NCI-H1105 treated with DMSO at 0.1 percent for 48 hours (cell line): ENCODE measurements around the gene PBX4.
A peak's percentile ranks its signal among the peaks of the same experiment; 100 is the strongest.

Experiments
- DNase-seq: peaks from one replicate; lab custom pipeline; 2025; lab: John Stamatoyannopoulos, UW

PBX4 gene

DNA sequence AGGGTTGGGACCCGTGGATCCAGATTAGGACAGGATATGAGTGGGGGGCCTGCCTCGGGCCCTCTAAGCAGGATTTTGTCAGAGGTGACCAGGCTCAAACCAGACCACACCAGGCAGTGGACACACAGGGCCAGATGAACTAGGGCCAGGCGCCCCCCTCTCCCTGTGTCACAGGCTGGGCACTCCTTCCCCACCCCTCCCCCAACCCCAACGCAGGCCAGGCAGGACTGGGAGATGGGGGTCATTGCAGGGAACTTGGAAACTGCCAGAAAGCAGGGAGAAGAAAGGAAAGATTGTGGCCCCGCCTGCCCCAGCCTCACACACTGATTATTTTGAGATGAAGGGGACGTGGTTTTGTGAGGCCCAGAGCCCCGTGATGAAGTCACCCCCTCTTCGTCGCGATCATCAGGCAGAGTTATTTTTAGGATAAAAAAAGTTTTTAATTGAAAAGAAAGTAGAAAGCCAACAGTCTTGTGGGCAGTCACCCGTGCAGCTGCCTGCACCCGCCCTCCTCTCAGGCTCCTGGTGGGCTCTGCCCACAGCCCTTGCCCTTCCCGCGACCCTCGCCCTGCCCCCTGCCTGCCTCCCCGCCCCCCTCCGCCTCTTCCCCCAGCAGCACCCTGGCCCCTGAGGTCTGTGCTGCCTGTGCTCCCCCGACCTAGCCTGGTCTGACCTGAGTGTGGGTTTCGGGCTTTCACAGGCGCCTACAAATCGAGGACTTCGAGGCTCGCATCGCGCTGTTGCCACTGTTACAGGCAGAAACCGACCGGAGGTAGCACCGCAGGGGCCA lies 91.7 kb downstream of the PBX4 start:
- no peak for DNase-seq

- no peak for DNase-seq
Observed at GRCh38 chr19:19525611-19526380, 92.7 kb downstream of the PBX4 start.

GRCh38 chr19:19524053-19524452 lies 94.4 kb downstream of the PBX4 start:
- no peak for DNase-seq

DNA sequence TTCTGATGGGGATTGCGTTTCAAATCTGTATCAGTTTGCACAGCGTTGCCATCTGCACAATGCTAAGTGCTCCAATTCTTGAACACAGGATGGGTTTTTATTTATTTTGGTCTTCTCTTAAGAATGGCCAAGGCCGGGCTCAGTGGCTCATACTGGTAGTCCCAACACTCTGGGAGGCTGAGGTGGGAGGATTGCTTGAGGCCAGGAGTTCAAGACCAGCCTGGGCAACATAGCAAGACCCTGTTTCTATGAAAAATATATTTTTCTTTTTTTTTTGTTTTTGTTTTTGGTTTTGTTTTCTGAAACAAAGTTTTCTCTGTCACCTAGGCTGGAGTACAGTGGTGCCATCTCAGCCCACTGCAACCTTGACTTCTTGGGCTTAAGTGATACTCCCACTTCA lies 95.3 kb downstream of the PBX4 start:
- no peak for DNase-seq

DNA sequence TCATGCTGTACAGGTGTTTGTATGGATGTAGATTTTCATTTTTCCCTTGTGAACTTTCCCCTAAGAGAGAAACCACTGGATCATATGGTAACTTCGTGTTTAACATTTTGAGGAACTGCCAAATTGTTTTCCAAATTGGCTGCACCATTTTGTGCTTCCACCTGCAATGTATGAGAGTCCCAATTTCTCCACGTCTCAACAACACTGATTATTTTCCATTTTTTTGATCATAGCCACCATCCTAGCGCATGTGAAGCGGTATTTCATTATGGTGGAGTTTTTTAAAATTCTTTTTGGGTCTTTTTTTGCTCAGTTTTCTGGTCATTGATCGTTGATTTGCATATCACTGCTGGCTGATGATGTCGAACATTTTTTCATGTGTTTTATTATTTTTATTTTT lies 97.5 kb downstream of the PBX4 start:
- DNase-seq = no peak

GRCh38 chr19:19517235-19517619 lies 101.3 kb downstream of the PBX4 start:
- no peak for DNase-seq

DNA sequence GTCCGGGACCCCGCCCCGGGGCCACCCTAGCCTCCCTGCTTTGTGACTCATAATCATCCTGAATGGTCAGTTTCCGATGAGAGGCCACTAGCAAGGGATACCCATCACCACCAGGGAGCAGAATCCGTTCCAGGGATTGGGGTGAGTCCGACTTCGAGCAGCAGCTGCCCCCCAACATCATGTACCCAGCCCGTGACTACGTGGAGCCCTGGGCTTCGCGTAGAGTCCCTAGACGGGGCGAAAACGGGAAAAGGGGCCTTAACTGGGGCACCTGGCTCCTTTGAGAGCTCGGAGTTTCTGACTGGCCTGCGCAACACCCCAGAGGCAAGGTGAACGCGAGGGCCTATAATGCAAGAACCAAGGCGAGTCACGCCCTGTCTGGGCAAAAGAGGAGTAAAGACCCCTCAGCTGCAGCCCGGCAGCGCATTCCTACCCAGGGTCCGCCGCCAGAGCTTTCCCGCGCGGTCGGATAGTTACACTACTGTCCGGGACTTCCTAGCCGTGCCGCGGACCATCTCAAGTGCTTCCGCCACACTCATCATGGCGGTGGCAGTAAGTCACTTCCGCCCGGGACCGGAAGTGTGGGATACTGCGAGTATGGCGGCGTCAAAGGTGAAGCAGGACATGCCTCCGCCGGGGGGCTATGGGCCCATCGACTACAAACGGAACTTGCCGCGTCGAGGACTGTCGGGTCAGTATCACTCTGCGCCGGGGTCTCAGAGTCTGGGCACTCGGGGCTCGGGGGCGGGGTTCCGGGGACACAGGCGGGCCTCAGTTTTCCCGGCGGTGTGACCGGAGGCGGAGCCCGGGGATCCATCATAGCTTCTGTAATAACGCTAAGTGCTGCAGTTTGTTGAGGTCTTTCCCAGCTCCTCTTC lies 102.6 kb downstream of the PBX4 start, which contains the start of gene NDUFA13:
Gene NDUFA13, plus strand, starts transcription at position 584 of the 878 bp plus-strand sequence. Its CDS starts 14 bp downstream, at position 598.
- peak; percentile 82 for DNase-seq

GRCh38 chr19:19514881-19515641 lies 103.4 kb downstream of the PBX4 start, which contains the start of gene TSSK6:
Gene TSSK6, minus strand, starts transcription at chr19:19515548. Its CDS starts 121 bp downstream, at chr19:19515427.
- DNase-seq = no peak

DNA sequence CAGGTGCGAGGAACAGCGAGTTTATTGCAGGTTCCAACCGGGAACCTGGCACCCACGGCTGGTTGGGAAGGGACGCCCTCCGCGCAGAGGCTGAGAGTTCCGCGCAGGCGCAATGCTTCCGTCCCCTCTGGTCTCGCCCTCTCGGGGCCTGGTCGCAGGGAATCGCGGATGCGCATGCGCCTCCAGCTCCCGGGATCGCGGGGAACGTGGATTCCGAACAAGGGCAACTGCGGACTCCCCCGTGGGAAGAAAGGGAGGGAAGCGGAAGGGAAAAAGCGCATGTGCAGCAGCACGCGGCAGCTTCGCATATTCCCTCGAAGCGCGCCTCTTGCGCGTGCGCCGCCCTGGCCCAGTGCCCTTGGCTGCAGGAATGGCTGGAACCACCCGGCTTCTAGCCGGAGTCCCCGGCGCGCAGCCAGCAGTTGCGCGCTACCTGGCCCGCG lies 104.3 kb downstream of the PBX4 start:
- no peak for DNase-seq

DNA sequence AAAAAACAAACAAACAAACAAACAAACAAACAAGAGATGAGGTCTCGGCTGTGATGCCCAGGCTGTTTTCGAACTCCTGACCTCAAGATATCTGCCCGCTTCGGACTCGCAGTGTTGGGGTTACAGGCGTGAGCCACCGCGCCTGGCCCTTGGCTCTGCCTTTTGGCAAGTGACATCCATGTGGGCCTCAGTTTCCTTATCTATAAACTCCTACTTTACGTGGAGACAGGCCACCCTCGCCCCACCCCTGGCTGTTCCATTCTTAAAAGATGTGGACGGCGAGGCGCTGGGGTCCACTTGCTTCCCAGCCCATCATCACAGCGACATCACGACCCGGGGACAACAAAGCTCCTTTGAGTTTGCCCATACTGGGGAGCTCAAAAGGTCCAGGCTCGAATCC lies 104.8 kb downstream of the PBX4 start:
- no peak for DNase-seq
